MM.1S (cell line): ENCODE results near the gene MYLK.

Experiments
- CTCF ChIP-seq: fragments of 300-600 bp; sonication (generic); IDR thresholded peaks from 2 replicates; pipeline ENCODE4 v1.5.1; 2016; ENCODE audit warnings: antibody characterized with exemption, low read length, mixed read lengths
- EZH2 ChIP-seq: fragments of 300-600 bp; sonication (generic); optimal IDR thresholded peaks from 2 replicates; pipeline ENCODE3; 2017; ENCODE audit warnings: low read depth, mild to moderate bottlenecking, antibody characterized with exemption, low read length, mixed read lengths

DNA sequence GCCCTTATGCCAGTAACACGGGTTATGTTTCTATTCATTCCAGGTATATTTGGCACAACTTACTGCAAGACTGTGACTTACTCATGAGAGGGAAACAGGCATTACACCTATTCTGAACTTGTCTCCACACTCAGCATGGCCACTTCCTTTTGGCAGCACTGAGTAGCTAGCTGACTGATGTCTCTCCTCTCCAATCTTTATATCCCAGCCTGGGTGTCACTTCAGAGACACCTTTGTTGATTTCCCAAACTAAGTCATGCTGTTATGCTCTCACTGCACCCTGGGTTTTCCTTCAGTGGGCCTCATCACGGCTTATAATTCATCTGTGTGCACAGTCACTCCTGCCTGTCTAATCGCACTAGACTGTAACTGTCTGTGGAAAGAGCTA, 114.8 kb downstream of the MYLK start:
- TF ChIP-seq CTCF (no peak), EZH2 (no peak)
